Right lobe of liver (tissue), 6 donors: Measurements from ENCODE around the gene ASB4. TPM values are rescaled to one million over a fixed set of nuclear protein-coding genes. Genes with fewer than 3 reads are reported as not detected.

ENCODE experiments used
- ATAC-seq, 4 donors: fragments of 200-7000 bp; cut with Tn5 transposase; one replicate each; pipeline ENCODE4 v1.9.1; 2020; ENCODE audit warnings: mild to moderate bottlenecking in 4 of 4, moderate library complexity in 4 of 4
- DNase-seq, 3 donors: peaks; one replicate each; pipeline ENCODE4 v3.0.0-alpha.2; 2020
- H3K27ac ChIP-seq, 3 donors: fragments of 200-600 bp; one replicate each; pipeline ENCODE4 v1.8.0; 2022
- H3K27me3 ChIP-seq, 2 donors: fragments of 200-600 bp; one replicate each; pipeline ENCODE4 v1.8.0; 2022
- H3K36me3 ChIP-seq, 4 donors: fragments of 200-600 bp; sonication (generic) in 1 of 4; one replicate each; pipeline versions ENCODE4 v1.5.1 to v1.8.0; 2017 to 2022; ENCODE audit warnings: control low read depth in 1 of 4
- H3K4me1 ChIP-seq, 4 donors: fragments of 200-600 bp; sonication (generic) in 1 of 4; one replicate each; pipeline versions ENCODE4 v1.5.1 to v1.8.0; 2017 to 2022; ENCODE audit warnings: control low read depth in 1 of 4
- H3K4me3 ChIP-seq, 3 donors: fragments of 200-600 bp; one replicate each; pipeline ENCODE4 v1.8.0; 2022
- H3K9me3 ChIP-seq, 4 donors: fragments of 200-600 bp; sonication (generic) in 1 of 4; one replicate each; pipeline versions ENCODE4 v1.5.1 to v1.8.0; 2017 to 2022; ENCODE audit warnings: control low read depth in 1 of 4
- POLR2A ChIP-seq: fragments of 450-650 bp; IDR thresholded peaks from one replicate; pipeline ENCODE4 v1.6.1; 2017; ENCODE audit warnings: antibody characterized with exemption, mild to moderate bottlenecking
- WGBS: methylation state at CpG from one replicate; pipeline ENCODE4 v1.1.6; 2018; ENCODE audit warnings: low coverage, low lambda C conversion rate; ENCODE audit not compliant: insufficient coverage; ENCODE audit errors: missing lambda C conversion rate; 5-methylcytosine and 5-hydroxymethylcytosine counted together
- intact Hi-C, 2 donors: fragments of 100-400 bp; cut with DNase I; formaldehyde crosslinking; loops; one replicate each; pipeline versions ENCODE4 v1.11.2 to v1.14.1; 2022
- total RNA-seq, 6 experiments: library from RNA; depleted of rRNA in 2 of 6; stranded (reverse); fragments of >200 nt in 2 of 6; fragmentation: NEBNext Ultra II Directional in 3 of 6; extraction: Animal tissue kit (Norgen Biotek cat#: 25700) in 3 of 6; gene quantifications; one replicate each; pipeline versions ENCODE4 v1.1.0 to v1.2.4, GENCODE V29; 2016 to 2023
- TF ChIP-seq, protein P1 (sequence below), 4 donors: fragments of 200-600 bp in 3 of 4; fragments of 450-650 bp in 1 of 4; IDR thresholded peaks; one replicate each; pipeline versions ENCODE4 v1.5.1 to v1.8.0; 2016 to 2022; ENCODE audit warnings: antibody characterized with exemption in 4 of 4, mild to moderate bottlenecking in 2 of 4
- donor health status: DM: no; HTN: yes; CAD: no.
- donor health status: DM: no; HTN: no; CAD: no.
- donor health status: DM: no; HTN: no; CAD: no.
- donor health status: DM: no; HTN: yes; CAD: no.
- donor health status: DM: no; HTN: yes; CAD: no.

ASB4 gene
- total RNA-seq, 6 experiments from 2014 or later = 0.29 to 3.4 (median 0.49) TPM; not detected in 1

DNA sequence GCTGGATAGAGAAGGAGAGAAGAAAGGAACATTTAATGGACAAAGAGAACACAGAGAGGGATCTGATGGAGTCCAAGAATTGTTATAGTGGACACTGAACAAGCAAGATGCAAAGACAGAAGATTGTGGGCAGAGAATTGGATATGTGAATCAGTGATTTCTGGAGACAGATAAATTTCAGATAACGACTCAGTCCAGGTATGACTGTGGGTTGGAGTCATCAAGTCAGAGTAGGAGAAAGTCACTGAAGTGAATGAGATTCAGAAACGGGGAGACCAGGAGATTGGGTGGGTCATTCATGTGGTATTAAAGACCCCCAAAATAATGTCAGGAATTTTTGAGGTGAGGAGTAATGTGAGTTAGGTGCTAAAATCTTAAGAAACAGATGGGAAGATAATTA is 23.0 kb downstream of the ASB4 start:
- intact Hi-C loops = no loop called here
- H3K27me3 ChIP-seq = no peaks in the 10 kb centered on the region
- DNase-seq = no peak
- H3K9me3 ChIP-seq = no peaks in the 10 kb centered on the region
- TF ChIP-seq POLR2A = no peak
- TF ChIP-seq, protein P1, sequence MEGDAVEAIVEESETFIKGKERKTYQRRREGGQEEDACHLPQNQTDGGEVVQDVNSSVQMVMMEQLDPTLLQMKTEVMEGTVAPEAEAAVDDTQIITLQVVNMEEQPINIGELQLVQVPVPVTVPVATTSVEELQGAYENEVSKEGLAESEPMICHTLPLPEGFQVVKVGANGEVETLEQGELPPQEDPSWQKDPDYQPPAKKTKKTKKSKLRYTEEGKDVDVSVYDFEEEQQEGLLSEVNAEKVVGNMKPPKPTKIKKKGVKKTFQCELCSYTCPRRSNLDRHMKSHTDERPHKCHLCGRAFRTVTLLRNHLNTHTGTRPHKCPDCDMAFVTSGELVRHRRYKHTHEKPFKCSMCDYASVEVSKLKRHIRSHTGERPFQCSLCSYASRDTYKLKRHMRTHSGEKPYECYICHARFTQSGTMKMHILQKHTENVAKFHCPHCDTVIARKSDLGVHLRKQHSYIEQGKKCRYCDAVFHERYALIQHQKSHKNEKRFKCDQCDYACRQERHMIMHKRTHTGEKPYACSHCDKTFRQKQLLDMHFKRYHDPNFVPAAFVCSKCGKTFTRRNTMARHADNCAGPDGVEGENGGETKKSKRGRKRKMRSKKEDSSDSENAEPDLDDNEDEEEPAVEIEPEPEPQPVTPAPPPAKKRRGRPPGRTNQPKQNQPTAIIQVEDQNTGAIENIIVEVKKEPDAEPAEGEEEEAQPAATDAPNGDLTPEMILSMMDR (IDR thresholded peaks at IDR 0.05) = no peak
- no peak overlapping the region for H3K4me3 ChIP-seq
- no peak overlapping the region for H3K27ac ChIP-seq
- ATAC-seq = no peak
- H3K36me3 ChIP-seq = no peaks in the 10 kb centered on the region
- no peaks in the 10 kb centered on the region for H3K4me1 ChIP-seq
- 61% methylated on average over 2 of the region's 2 CpGs for WGBS

DNA sequence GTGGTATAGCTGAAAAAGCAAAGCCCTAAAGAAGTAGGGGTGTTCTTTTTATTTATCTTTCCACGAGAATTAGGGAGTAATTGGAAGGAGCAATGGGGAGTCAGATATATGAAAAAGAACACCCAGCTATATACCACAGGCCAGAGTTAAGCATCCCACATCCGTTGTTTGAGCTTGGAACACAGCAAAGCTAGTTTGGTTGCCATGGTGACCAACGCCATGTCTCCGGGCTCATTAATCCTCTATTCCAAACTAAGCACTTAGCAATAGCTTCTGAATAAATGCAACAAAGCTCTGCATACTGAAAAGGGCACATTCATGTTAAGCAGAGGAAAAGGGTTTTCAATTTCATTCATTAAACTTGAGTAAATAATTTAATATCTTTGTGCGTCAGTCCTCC is 23.5 kb downstream of the ASB4 start:
- no peaks in the 10 kb centered on the region for H3K36me3 ChIP-seq
- DNase-seq (no peak), ATAC-seq (no peak)
- H3K4me3 ChIP-seq = no peak overlapping the region
- H3K4me1 ChIP-seq = no peaks in the 10 kb centered on the region
- TF ChIP-seq, protein P1 (IDR thresholded peaks at IDR 0.05) = no peak
- intact Hi-C loops = no loop called here
- 24% methylated on average over 5 of the region's 5 CpGs for WGBS
- no peak overlapping the region for H3K27ac ChIP-seq
- H3K27me3 ChIP-seq = no peaks in the 10 kb centered on the region
- H3K9me3 ChIP-seq = no peaks in the 10 kb centered on the region

DNA sequence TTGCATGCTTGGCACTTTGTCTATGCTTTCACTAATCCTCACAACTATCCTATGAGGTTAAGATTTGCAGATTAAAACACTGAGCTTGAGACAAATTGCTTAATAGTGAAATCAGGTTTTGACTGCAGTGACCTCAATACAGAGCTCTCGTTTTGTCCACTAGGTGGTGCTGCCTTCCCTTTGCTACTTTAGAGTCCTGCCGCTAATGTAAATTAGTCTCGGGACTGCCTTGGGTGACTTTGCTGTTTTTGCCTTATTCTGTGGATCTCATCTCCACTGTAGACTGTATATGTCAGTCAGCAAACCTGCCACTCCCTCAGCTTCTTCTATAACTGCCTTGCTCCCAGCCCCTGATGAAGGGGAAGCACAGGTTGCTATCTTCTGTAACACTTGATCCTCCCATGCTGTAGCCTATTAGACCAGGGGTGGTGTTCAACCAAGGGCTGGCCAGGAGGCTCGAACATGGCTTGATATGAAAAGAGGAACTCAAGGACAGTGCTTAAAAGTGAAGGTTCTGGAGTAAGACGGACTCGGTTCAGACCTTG is 26.0 kb downstream of the ASB4 start:
- Histone ChIP-seq H3K9me3 (no peaks in the 10 kb centered on the region), H3K4me3 (no peak overlapping the region), H3K36me3 (no peaks in the 10 kb centered on the region), H3K4me1 (no peaks in the 10 kb centered on the region), H3K27me3 (no peaks in the 10 kb centered on the region), H3K27ac (no peak overlapping the region)
- DNase-seq = peak in 2 of 3 donors; percentile 37 to 75
- intact Hi-C loops = no loop called here
- WGBS = 22% methylated on average over 6 of the region's 6 CpGs
- ATAC-seq = peak; percentile 97 to 99 (median 98)
- TF ChIP-seq, protein P1 (IDR thresholded peaks at IDR 0.05) = peak; percentile 91 to 95 (median 93)
- no peak for TF ChIP-seq POLR2A

DNA sequence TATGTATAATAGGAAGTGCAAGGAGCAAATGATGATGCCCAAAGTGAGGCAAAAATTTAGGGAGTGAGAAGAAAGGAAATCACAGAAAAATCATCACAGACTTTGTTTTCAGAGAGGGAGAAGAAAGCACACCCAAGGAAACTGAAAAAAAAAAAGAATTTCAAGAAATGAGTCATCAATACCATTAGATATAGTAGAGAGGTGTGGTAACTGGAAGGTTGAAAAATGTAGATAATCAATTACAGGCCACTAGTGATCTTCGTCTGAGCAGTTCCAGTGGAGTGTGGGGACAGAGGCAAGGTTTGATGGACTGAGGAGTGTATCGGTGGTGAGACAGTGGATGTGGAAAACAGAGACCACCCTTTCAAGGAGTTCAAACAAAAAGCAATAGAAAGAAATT is 31.7 kb downstream of the ASB4 start:
- ATAC-seq = no peak
- intact Hi-C loops = no loop called here

More for the DNA sequence above, 31.7 kb downstream of the ASB4 start:
- no peak for DNase-seq
- H3K36me3 ChIP-seq = no peaks in the 10 kb centered on the region
- no peak overlapping the region for H3K4me3 ChIP-seq
- H3K4me1 ChIP-seq = no peaks in the 10 kb centered on the region
- H3K9me3 ChIP-seq = no peaks in the 10 kb centered on the region
- H3K27me3 ChIP-seq = no peaks in the 10 kb centered on the region
- no peak overlapping the region for H3K27ac ChIP-seq
- no peak for TF ChIP-seq POLR2A
- TF ChIP-seq, protein P1 (IDR thresholded peaks at IDR 0.05) = no peak
- 85% methylated on average over 2 of the region's 2 CpGs for WGBS
